ENCODE results near the gene PPFIBP1. TPM values are rescaled to one million over a fixed set of nuclear protein-coding genes. Genes with fewer than 3 reads are reported as not detected.

Gene PPFIBP1
- total RNA-seq, 6 donors from 2014 or later, result 67.5 to 129 (median 101) TPM

DNA sequence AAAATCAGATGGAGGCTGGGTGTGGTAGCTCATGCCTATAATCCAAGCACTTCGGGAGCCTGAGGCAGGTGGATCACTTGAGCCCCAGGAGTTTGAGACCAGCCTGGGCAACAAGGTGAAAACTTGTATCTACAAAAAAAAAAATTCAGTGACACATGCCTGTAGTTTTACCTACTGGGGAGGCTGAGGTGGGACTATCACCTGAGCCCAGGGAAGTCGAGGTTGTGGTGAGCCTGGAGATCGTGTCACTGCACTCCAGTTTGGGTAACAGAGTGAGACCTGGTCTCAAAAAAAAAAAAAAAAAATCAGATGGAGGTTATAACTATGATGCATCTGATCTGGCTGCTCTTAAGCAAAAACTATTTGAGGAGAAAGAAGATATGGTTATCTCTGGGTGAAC is 26.6 kb upstream of the PPFIBP1 start:
- 76 to 88% methylated on average over 3 of the region's 3 CpGs for WGBS, 2 donors

DNA sequence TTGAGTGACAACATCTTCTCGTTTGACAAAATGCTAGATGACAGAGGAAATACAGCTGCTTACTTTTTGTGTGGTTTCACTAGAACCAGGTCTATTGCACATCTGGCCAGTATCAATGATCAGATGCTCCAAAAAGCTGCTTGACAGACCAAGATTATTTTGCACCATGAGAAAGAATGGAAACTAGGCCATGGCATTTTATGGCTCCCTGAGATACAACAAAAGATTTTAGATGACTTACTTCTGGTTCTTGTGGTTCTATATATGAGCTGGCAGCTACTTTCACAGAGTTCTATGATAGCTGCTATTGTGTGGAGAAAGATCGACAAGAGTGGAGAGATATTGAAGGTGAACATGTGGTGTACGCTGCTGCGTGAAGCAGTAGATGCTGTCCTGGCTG is 25.9 kb upstream of the PPFIBP1 start:
- H3K27ac ChIP-seq, result no peak overlapping the region
- no peaks in the 10 kb centered on the region for H3K4me1 ChIP-seq
- 82 to 88% methylated on average over 4 of the region's 4 CpGs for WGBS, 2 donors
- DNase-seq (no peak), ATAC-seq (ENCODE audit: low FRiP score in 2 of 2) (no peak)
- TF ChIP-seq, protein P1, sequence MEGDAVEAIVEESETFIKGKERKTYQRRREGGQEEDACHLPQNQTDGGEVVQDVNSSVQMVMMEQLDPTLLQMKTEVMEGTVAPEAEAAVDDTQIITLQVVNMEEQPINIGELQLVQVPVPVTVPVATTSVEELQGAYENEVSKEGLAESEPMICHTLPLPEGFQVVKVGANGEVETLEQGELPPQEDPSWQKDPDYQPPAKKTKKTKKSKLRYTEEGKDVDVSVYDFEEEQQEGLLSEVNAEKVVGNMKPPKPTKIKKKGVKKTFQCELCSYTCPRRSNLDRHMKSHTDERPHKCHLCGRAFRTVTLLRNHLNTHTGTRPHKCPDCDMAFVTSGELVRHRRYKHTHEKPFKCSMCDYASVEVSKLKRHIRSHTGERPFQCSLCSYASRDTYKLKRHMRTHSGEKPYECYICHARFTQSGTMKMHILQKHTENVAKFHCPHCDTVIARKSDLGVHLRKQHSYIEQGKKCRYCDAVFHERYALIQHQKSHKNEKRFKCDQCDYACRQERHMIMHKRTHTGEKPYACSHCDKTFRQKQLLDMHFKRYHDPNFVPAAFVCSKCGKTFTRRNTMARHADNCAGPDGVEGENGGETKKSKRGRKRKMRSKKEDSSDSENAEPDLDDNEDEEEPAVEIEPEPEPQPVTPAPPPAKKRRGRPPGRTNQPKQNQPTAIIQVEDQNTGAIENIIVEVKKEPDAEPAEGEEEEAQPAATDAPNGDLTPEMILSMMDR (IDR thresholded peaks at IDR 0.05), result no peak
- no peak for TF ChIP-seq EP300 (IDR thresholded peaks at IDR 0.05)
- TF ChIP-seq POLR2AphosphoS5 (IDR thresholded peaks at IDR 0.05), result no peak
- no peak for TF ChIP-seq POLR2A (IDR thresholded peaks at IDR 0.05)
- no peaks in the 10 kb centered on the region for H3K9me3 ChIP-seq
- H3K27me3 ChIP-seq, result no peaks in the 10 kb centered on the region
- no peaks in the 10 kb centered on the region for H3K36me3 ChIP-seq
- H3K4me3 ChIP-seq, result no peak overlapping the region

More for the DNA sequence above, 26.6 kb upstream of the PPFIBP1 start:
- H3K27me3 ChIP-seq, result no peaks in the 10 kb centered on the region
- H3K9me3 ChIP-seq, result no peaks in the 10 kb centered on the region
- no peak overlapping the region for H3K4me3 ChIP-seq
- DNase-seq (no peak), ATAC-seq (ENCODE audit: low FRiP score in 2 of 2) (no peak)
- H3K4me1 ChIP-seq, result no peaks in the 10 kb centered on the region
- H3K36me3 ChIP-seq, result no peaks in the 10 kb centered on the region
- no peak for TF ChIP-seq POLR2A (IDR thresholded peaks at IDR 0.05)
- TF ChIP-seq, protein P1 (IDR thresholded peaks at IDR 0.05), result no peak
- TF ChIP-seq POLR2AphosphoS5 (IDR thresholded peaks at IDR 0.05), result no peak
- no peak overlapping the region for H3K27ac ChIP-seq

DNA sequence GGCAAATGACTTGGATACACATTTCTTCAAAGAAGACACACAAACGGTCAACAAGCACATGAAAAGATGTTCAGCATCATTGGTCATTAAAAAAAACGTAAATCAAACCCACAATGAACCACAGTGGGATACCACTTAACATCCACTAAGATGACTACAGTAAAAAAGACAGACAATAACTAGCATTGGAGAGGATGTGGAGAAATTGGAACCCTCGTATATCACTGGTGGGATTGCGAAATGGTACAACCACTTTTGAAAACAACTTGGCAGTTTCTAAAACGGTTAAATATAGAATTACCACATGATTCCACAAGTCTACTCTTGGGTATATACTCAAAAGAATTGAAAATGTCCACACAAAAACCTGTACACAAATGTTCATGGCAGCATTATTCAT is 25.2 kb upstream of the PPFIBP1 start:
- H3K4me1 ChIP-seq, result no peaks in the 10 kb centered on the region
- no peak for ATAC-seq (ENCODE audit: low FRiP score in 2 of 2)

DNA sequence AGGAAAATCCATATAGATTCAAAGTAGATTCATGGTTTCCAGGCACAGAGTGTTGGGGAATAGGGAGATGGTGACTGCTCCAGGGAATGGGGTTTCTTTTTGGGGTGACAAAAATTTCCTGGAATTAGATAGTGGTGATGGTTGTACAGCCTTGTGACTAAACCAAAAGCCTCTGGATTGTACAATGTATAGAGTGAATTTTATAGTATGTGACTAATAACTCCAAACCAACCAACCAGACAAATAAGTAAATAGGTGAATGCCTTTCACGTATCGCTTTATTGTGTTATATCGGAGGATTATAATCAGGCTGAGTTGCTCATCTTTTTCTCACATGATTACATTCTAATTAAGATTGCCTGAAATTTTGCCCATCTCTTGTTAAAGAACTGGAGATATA is 24.6 kb upstream of the PPFIBP1 start:
- 96 to 100% methylated on average over 3 of the region's 3 CpGs for whole genome bisulfite sequencing, 2 donors
- Histone ChIP-seq H3K27me3 (no peaks in the 10 kb centered on the region), H3K4me3 (no peak overlapping the region), H3K27ac (no peak overlapping the region), H3K36me3 (no peaks in the 10 kb centered on the region), H3K4me1 (no peaks in the 10 kb centered on the region), H3K9me3 (no peaks in the 10 kb centered on the region)
- TF ChIP-seq, protein P1 (IDR thresholded peaks at IDR 0.05), result no peak
- TF ChIP-seq POLR2AphosphoS5 (IDR thresholded peaks at IDR 0.05) (no peak), POLR2A (IDR thresholded peaks at IDR 0.05) (no peak), EP300 (IDR thresholded peaks at IDR 0.05) (no peak)
- no peak for DNase-seq
- ATAC-seq (ENCODE audit: low FRiP score in 2 of 2), result no peak

More for the DNA sequence above, 25.2 kb upstream of the PPFIBP1 start:
- TF ChIP-seq POLR2A (IDR thresholded peaks at IDR 0.05) (no peak), POLR2AphosphoS5 (IDR thresholded peaks at IDR 0.05) (no peak), EP300 (IDR thresholded peaks at IDR 0.05) (no peak)
- TF ChIP-seq, protein P1 (IDR thresholded peaks at IDR 0.05), result no peak
- Histone ChIP-seq H3K9me3 (no peaks in the 10 kb centered on the region), H3K4me3 (no peak overlapping the region), H3K36me3 (no peaks in the 10 kb centered on the region), H3K27me3 (no peaks in the 10 kb centered on the region), H3K27ac (no peak overlapping the region)
- WGBS, 2 donors, result 75 to 76% methylated on average over 5 of the region's 5 CpGs
- no peak for DNase-seq

DNA sequence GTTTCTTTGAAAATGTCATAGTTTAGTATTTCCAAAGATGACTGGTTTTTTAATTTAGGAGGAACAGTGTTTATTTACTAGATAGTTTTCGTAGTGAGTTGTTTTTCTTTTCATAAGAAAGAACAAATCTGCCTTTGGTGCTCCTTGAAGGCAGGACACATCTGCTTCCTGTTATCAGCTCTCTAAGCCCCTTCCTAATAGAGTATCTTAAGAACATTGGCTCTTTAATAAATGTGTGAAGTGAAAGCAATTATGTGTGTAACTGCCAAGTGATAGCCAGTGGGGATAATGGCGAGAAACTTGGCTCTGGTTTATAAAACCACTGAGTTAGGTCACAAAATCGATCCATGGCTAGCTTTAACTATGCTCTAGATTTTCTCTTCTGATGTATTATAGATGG is 23.5 kb upstream of the PPFIBP1 start:
- H3K4me1 ChIP-seq, result no peaks in the 10 kb centered on the region
- H3K9me3 ChIP-seq, result no peaks in the 10 kb centered on the region
- H3K4me3 ChIP-seq, result no peak overlapping the region
- H3K27ac ChIP-seq, result no peak overlapping the region
- 47 to 61% methylated on average over 3 of the region's 3 CpGs for WGBS, 2 donors
- H3K27me3 ChIP-seq, result no peaks in the 10 kb centered on the region
- ATAC-seq (ENCODE audit: low FRiP score in 2 of 2) (no peak), DNase-seq (no peak)
- H3K36me3 ChIP-seq, result no peaks in the 10 kb centered on the region
- TF ChIP-seq POLR2A (IDR thresholded peaks at IDR 0.05) (no peak), POLR2AphosphoS5 (IDR thresholded peaks at IDR 0.05) (no peak), EP300 (IDR thresholded peaks at IDR 0.05) (no peak)
- TF ChIP-seq, protein P1 (IDR thresholded peaks at IDR 0.05), result no peak

Measured in upper lobe of left lung (tissue), 6 donors.